ENCODE results near the gene CPE.
A peak's percentile ranks its signal among the peaks of the same experiment; 100 is the strongest.

CPE gene

DNA sequence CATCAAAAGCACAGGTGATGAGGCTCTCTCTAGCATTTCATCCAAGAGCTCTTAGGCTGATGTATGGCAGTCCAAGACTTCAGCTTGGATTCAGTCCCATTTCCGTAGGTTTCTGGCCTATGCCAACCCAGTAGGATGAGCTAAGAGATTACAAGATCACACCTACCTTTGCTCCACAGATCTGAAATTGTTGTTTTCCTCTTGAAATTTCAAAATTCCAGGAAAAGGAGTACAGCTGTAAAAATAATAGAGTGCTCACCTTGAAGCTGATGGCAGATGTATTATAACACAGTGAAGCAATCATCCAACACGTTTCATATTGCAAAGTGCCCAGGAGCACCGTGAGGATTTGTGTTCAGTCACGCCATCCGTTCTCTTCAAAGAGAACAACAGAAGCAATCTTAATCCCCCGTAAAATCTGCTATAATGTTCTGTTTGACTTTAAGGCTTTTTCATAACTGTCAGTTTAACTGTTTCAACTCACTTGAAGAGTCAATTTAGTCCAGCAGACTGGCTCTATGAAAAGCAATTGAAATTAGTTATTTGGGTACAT is 137.5 kb downstream of the CPE start:
- DNase-seq = peak; percentile 46

DNA sequence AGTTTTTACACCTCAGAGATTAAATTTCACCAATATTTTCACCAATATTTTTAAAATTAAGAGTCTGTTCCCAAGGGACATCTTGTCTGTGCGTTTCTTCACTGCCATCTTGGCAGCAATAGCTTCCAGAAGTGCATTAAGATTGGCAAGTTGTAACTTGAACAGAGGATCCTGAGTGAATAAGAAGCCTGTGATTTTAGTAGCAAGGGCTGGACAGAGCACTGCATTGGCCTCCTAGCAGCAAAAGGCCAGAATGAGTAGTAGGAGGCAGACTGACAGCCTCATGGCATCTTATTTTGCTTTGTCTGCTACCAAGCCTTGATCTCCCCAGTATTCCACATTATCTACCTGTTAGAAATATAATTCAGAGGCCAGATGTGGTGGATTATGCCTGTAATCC is 138.4 kb downstream of the CPE start:
- no peak for DNase-seq

DNA sequence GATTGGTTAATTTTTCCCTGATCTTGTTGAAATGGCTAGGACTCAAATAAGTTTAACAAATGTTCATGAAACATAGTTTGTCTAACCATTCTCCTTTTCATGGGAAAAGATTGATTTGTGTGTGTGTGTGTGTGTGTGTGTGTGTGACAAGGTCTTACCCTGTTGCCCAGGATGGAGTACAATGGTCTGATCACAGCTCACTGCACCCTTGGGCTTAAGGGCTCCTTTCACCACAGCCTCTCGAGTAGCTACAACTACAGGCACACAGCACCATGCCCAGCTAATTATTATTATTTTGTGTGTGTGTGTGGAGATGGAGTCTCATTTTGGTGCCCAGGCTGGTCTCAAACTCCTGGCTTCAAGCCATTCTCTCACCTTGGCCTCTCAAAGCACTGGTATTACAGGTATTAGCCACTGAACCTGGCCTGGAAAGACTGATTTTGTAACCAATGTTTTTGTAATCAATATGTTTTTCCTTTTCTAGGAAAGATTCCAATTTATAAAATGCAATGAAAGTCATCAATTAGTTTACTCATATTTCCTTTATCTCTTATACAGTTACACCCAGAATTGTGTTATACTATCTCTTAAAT is 139.3 kb downstream of the CPE start:
- no peak for DNase-seq

DNA sequence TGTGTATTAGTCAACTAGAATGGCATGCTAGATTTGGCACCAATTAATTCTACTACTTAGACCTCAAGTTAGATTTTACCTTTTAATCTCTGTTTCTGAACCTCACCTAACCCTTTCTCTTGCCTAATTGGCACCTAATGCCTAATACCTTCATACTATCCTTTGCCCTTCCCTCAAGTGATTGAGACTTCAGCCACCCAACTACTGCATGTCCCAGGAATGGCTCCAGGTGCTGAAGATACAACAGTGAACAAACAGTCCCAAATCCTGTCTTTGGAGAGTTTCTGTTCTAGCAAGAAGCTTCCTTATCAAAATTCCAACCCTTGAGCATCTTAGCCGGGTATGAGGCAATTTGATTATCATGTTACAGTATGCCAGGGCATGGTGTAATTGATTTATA is 139.9 kb downstream of the CPE start:
- no peak for DNase-seq

DNA sequence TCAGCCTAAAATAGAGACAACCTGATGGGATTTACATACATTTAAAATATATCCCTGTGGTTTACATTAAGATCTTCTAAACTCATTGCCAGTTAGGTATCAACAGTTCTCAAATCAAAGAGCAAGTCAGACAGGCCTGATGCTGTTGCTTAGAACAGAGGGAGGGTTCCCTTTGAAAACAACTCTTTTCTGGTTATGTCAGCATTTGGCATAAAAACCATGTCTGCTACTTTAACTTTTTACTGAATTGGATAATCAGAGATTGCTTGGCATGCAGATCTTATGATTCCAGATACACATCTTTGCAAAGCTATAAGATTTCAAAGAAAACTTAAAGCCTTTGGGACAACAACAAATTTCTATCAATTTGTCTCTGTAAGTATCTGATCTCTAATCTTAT is 140.8 kb downstream of the CPE start:
- no peak for DNase-seq

DNA sequence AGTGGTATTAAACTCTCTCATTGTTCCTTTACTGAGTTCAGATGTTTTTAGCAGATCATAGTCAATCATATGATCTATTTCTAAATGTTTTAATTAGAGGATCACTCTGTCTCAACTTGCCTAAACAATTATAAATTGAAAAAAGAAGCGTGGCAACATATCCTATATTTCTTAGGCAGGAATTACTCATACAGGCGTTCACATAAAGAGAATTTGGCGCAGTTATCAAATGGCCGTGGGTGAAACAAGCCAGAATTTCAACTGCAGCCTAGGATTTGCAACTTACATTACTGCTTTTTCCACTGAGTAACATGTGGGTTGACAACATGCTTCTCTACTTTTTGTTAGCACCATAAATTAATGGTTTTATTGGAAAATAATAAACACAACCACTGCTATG is 141.3 kb downstream of the CPE start:
- no peak for DNase-seq

DNA sequence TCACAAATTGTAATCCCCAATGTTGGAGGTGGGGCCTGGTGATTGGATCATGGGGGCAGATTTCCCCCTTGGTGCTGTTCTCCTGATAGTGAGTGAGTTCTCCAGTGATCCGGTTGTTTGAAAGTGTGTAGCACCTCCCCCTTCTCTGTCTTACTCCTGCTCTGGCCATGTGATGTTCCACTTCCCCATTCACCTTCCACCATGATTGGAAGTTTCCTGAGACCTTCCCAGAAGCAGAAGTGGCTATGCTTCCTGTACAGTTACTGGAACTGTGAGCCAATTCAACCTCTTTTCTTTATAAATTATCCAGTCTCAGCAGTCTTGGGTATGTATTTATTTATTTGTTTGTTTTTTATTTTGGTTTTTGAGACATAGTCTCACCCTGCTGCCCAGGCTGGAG is 143.2 kb downstream of the CPE start:
- no peak for DNase-seq

DNA sequence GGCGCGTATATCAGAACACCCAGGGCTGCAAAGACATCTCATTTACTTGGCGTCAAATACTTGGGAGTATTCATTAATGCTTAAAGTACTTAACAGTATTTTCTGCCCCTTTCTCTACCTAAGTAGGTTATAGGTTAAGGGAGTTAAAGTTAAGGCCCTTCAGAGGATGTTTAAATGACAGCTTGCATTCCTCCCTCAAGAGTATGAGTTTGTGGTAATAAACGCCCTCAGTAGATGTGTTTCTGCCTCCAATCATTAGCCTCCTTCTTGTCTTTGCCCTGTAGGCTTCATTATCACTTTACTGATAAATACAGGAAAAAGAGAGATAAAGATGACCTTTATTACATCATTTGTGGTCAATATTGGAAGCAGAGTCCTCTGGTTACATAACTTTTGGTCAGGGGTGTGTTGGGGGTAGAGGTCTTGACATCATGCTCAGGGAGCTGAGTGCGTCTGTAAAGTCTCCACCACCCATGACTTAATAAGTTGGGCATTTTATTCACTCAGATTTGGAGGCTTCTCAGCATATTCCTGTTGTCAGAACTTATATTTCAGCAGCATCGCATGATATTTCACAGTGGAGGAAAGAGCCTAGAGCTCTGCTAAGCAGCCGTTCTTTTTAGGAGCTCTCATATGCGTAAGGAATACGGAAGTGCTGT is 145.9 kb downstream of the CPE start:
- DNase-seq = no peak

DNA sequence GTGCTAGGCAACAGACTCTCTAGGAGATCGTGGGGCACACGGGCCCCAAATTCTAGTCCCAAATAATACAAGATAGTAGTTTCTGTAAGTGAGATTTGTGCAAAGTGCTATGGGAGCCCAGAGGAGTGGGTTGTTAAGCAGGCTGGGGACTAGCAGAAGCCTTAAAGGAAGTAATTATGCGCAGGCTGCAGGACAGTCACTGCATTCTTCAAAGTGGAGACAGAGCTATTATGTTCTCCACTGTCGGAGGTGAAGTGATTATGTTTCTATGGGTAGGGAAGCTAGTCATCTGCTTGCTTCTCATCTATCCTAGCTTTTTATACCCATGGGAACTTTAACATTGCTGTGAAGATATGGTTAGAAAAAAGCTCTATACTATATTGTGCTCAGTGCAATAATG is 154.2 kb downstream of the CPE start:
- DNase-seq = no peak

DNA sequence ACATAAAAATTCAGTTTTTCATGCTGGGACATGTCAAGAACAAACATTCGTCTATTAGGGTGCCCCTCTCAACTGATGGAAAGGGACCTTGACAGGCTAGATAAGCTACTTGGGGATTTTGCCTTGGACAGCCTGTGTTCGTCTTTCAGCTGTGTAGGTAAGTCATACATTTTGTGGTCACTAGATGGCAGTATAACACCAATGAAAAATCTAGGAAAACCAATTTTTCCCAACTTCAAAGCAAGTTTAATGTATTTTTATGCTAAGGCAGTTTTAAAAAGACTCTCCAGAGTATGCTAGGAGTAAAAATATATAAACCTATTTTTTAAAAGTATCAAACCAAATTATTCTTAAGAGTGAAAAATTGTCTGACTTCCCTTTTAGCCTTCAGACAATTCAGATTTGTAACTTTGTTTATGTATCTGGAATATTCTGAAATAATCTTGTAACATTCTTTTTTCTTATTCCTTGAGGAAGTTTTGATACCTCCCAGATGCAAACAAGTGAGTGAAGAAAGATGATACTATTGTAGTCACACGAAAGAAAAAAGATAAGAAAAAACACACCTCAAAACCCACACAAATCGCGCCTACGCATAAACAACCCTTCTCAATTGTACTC is 158.3 kb downstream of the CPE start:
- no peak for DNase-seq

DNA sequence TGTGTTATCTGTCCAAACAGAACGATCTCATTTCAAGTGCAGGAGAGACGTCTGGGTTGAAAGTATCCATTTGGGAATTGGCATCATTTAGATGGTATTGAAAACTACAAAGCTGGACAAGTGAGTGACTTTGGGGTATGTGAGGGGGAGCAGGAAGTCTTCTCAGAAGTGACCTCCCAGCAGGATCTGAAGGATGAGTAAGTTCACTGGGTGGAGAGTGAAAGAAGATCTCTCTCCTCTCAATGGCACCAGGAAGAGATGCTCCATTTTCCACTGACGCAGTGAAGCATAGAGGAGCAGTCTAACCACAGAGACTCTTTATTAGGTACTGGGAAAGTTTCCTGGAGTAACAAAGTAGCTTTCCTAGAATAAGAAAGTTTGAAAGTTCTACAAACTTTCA is 161.0 kb downstream of the CPE start:
- DNase-seq = no peak

DNA sequence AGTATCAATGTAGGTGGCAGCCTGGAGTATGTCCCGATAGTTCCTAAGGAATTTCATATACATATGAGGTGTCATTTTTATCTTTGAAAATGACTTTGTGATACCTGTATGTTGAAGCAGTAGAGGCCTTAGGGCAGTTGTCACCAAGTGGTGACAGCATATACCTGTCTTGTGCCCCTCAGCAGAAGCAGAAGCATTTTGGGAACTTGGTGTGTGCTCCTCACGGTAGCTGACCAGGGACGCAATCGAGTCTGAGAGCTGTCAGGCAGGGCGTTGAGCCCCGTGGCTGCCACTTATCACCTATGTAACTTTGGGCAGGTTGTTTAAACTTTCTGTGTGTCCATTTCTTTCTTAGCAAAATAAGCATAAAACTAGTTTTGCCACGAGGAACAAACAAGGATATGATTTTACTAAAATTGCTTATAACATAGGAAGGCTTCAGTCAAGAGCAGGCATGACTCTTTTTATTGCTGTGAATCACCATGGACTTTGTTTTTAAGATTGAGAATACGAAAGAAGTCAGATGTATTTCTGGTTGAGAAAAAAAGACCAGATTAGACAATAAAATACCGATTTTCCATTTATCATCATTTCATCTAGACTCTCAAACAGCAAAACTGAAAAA is 161.5 kb downstream of the CPE start:
- no peak for DNase-seq

DNA sequence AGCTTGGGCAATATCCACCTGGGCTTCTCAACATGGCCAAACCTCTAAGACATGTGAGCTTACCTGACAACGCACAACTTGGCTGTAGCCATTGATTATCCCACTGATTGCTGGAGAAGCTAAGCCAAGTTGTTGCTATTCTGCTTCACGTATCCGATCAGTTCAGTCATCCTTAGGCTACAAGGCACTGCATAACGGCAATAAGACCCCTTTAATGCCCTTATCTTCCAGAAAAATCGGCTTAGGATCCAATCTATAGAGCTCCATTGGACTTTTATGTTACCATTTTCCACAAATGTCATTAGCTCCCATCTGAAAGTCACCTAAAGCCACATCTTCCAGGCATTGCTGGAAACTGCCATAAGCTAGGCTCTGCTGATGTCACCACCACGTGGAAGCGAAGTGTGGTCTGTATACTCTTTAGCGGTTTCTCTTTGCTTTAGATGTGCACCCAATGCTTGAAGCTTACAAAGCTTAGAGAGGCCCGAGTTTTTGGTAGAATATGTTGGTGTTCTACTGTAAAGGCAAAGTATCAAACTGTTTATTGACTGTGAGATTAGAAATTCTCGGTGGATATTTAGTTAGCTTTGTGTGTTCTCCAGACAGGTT is 163.1 kb downstream of the CPE start:
- DNase-seq = no peak

DNA sequence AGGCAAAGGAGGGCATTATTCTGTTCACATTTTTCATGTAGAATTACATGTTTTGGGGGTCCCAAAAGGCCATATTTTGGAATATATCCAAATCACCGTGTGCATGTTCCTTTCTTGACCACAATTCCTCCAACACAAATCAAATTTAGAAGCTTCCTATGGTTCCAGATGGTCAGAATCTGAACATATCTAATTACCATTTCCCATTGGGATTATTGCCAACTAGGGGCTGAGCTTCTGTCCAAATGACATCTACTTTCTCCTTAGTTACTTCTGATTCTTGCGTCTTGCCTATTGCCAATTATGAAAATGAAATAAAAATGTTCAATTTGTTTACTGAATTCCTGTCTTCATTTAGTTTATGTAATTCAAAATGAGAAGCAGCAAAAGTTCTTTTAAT is 163.7 kb downstream of the CPE start:
- DNase-seq = no peak

Measured in NCI-H187 treated with DMSO at 0.1 percent for 48 hours (cell line).